ENCODE measurements around the gene TMEM161B. TPM values are rescaled to one million over a fixed set of nuclear protein-coding genes. Genes with fewer than 3 reads are reported as not detected.
"Not testable (repeated sequence)": the region's sequence is repeated elsewhere in the genome, so short reads cannot be mapped to it uniquely, and the experiment has no call there.

Gene TMEM161B
- total RNA-seq, 4 donors from 2014 or later = 9.6 to 13.1 (median 11.0) TPM

- TF ChIP-seq, protein P1, sequence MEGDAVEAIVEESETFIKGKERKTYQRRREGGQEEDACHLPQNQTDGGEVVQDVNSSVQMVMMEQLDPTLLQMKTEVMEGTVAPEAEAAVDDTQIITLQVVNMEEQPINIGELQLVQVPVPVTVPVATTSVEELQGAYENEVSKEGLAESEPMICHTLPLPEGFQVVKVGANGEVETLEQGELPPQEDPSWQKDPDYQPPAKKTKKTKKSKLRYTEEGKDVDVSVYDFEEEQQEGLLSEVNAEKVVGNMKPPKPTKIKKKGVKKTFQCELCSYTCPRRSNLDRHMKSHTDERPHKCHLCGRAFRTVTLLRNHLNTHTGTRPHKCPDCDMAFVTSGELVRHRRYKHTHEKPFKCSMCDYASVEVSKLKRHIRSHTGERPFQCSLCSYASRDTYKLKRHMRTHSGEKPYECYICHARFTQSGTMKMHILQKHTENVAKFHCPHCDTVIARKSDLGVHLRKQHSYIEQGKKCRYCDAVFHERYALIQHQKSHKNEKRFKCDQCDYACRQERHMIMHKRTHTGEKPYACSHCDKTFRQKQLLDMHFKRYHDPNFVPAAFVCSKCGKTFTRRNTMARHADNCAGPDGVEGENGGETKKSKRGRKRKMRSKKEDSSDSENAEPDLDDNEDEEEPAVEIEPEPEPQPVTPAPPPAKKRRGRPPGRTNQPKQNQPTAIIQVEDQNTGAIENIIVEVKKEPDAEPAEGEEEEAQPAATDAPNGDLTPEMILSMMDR (IDR thresholded peaks at IDR 0.05) = no peak
- DNase-seq (ENCODE audit: low spot score) (no peak), ATAC-seq (ENCODE audit: low FRiP score) (no peak)
Measured at GRCh38 chr5:88207575-88207974, 61.1 kb downstream of the TMEM161B start.

DNA sequence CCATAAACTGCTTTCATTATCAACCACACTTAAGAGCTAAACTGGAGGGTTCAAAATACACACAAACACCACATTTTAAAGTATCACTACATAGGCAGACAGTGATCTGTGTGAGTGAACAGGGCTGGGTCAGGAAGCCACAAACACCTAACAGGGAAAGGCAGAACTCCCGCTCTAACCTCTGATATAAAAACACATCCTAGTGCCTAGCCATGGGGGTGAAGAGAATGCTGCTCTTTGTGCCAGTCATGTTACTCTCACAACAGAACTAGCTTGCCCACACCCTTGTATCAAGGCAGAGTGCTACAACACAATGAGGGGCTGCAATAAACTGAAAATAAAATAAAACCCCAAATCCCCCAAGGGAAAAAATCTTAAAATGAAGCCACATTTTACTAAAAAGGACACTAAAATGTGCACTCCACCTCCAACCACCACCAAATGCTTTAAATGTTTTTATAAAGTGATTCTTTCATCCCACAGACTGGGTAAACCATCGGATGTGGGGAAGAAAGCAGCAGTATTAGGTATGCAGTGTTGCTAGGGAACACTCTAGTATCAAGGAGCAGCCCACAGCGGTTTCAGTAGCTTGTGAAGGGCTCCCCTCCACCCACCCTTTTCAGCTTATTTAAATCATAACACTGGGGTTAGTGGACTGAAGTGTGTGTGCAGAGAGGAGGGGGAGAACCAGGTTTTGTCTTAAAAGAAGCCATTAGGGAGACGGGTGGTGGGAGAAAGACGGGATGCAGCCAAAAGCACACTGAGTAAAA is 64.5 kb downstream of the TMEM161B start:
- DNase-seq (ENCODE audit: low spot score) = no peak
- TF ChIP-seq, protein P1 (IDR thresholded peaks at IDR 0.05) = no peak
- no peak for ATAC-seq (ENCODE audit: low FRiP score)

- ATAC-seq (ENCODE audit: low FRiP score) (no peak), DNase-seq (ENCODE audit: low spot score) (no peak)
- TF ChIP-seq, protein P1 (IDR thresholded peaks at IDR 0.05) = no peak
Measured at GRCh38 chr5:88195636-88196035, 73.0 kb downstream of the TMEM161B start.

- TF ChIP-seq, protein P1 (IDR thresholded peaks at IDR 0.05) = no peak
- DNase-seq (ENCODE audit: low spot score) (no peak), ATAC-seq (ENCODE audit: low FRiP score) (no peak)
Measured at GRCh38 chr5:88193896-88194295, 74.7 kb downstream of the TMEM161B start.

DNA sequence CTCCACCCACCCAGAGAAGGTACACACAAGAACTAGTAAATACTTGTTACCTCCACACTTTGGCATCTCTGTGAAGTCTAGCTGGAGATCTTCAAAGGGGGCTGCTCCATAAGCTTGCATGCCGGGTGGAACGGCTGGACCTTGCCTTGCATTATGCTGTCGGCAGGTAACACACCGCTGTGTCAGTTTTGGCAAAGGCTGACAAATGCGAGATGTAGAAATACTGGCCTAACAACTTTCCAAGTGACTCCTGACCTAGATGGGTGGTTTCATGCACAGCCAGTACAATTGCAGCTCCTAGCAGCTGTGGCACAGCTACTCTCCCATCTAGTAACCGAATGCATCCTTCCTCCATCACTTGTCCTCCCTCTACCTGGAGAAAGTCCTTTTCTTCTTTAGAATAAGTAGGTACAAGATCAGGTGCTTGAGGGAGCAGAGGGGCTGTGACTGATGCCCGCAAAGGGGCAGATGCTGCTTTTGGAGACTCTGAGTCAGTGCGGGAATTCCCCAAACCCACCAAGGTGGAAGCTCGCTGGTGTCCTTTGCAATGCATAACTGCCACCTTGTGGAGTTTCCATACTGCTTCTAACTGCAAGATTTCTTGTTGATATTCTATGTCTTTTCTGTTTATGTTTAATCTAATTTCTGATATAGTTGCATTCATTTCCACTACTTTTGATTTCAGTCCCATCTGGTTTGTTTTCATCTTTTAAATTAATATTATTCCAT is 78.4 kb downstream of the TMEM161B start:
- DNase-seq (ENCODE audit: low spot score) (no peak), ATAC-seq (ENCODE audit: low FRiP score) (no peak)
- TF ChIP-seq, protein P1 (IDR thresholded peaks at IDR 0.05) = no peak

- not testable (repeated sequence) for ATAC-seq (ENCODE audit: low FRiP score); DNase-seq (ENCODE audit: low spot score)
Measured at GRCh38 chr5:88189484-88189883, 79.2 kb downstream of the TMEM161B start.

- TF ChIP-seq, protein P1 (IDR thresholded peaks at IDR 0.05) = no peak
- no peak for ATAC-seq (ENCODE audit: low FRiP score)
Measured at GRCh38 chr5:88188458-88189132, 80.0 kb downstream of the TMEM161B start.

More at GRCh38 chr5:88188458-88189132, 80.0 kb downstream of the TMEM161B start:
- no peak for DNase-seq (ENCODE audit: low spot score)
